ENCODE measurements around the gene IMP3.

IMP3 gene

GRCh38 chr15:75672646-75673425 is 32.8 kb upstream of the IMP3 start:
- no peak for FAIRE-seq

- no peak for FAIRE-seq
Observed at GRCh38 chr15:75671730-75672602, 31.9 kb upstream of the IMP3 start.

GRCh38 chr15:75669879-75670212 is 29.8 kb upstream of the IMP3 start:
- FAIRE-seq = no peak

GRCh38 chr15:75669191-75669878 is 29.3 kb upstream of the IMP3 start:
- no peak for FAIRE-seq

- FAIRE-seq = no peak
Observed at GRCh38 chr15:75666823-75667501, 26.9 kb upstream of the IMP3 start.

GRCh38 chr15:75663931-75664421 is 24.0 kb upstream of the IMP3 start:
- no peak for FAIRE-seq

- FAIRE-seq = no peak
Observed at GRCh38 chr15:75662823-75663519, 22.9 kb upstream of the IMP3 start.

GRCh38 chr15:75661756-75662140 is 21.7 kb upstream of the IMP3 start:
- FAIRE-seq = no peak

- no peak for FAIRE-seq
Observed at GRCh38 chr15:75661100-75661755, 21.2 kb upstream of the IMP3 start.

GRCh38 chr15:75659928-75660645 is 20.1 kb upstream of the IMP3 start:
- no peak for FAIRE-seq

GRCh38 chr15:75659141-75659771 is 19.2 kb upstream of the IMP3 start:
- no peak for FAIRE-seq

- FAIRE-seq = no peak
Observed at GRCh38 chr15:75656813-75657212, 16.8 kb upstream of the IMP3 start.

GRCh38 chr15:75656331-75656730 is 16.3 kb upstream of the IMP3 start:
- no peak for FAIRE-seq

GRCh38 chr15:75655931-75656330 is 15.9 kb upstream of the IMP3 start:
- FAIRE-seq = no peak

GRCh38 chr15:75654201-75654907 is 14.3 kb upstream of the IMP3 start:
- FAIRE-seq = no peak

GRCh38 chr15:75653347-75653913 is 13.4 kb upstream of the IMP3 start:
- FAIRE-seq = no peak

- FAIRE-seq = no peak
Observed at GRCh38 chr15:75651810-75652543, 12.0 kb upstream of the IMP3 start.

GRCh38 chr15:75650908-75651809 is 11.1 kb upstream of the IMP3 start:
- FAIRE-seq = no peak
